Spleen (tissue), 7 donors: ENCODE data around the gene CTAGE15.
"Not testable (repeated sequence)": the region's sequence is repeated elsewhere in the genome, so short reads cannot be mapped to it uniquely, and the experiment has no call there.

Source experiments
- POLR2AphosphoS5 ChIP-seq, 3 donors: sonication (generic); formaldehyde crosslinking; IDR thresholded peaks; one replicate each; pipeline ENCODE4 v1.5.1; 2017; ENCODE audit warnings: antibody characterized with exemption in 3 of 3
- TF ChIP-seq, protein P1 (sequence below), 11 experiments: fragments of 200-600 bp in 7 of 11; fragments of 450-650 bp in 4 of 11; sonication (generic) in 4 of 11; IDR thresholded peaks in 8 of 11; conservative IDR thresholded peaks in 3 of 11; 1 replicate in 7 of 11; 2 replicates in 4 of 11; pipeline versions ENCODE4 v1.4.0 to v1.8.0; 2016 to 2021; ENCODE audit warnings: antibody characterized with exemption in 11 of 11, inconsistent platforms in 4 of 11, mild to moderate bottlenecking in 1 of 11
- donor health status: DM: no; HTN: no; CAD: no; lungs with moderate emphysema.
- donor health status: DM: no; HTN: no; CAD: no.
- donor health status: DM: no; HTN: no; CAD: no.

DNA sequence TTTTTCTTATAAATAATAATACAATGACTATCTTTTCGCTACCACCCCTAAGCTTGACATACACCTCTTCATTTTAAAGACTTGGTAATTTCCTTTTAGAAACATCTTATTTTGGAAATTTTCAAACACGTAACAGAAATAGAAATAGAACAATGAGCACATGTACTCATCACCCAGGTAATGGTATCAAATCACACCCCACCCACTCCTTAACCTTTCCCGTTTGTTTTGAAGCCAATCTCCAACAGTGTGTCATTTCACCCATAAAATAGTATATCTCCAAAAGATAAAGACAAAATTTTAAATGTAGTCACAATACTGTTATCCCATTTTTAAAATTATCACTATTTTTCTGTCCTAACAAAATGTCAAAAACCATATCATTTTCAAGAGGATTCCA, 16.6 kb downstream of the CTAGE15 start:
- TF ChIP-seq, protein P1, sequence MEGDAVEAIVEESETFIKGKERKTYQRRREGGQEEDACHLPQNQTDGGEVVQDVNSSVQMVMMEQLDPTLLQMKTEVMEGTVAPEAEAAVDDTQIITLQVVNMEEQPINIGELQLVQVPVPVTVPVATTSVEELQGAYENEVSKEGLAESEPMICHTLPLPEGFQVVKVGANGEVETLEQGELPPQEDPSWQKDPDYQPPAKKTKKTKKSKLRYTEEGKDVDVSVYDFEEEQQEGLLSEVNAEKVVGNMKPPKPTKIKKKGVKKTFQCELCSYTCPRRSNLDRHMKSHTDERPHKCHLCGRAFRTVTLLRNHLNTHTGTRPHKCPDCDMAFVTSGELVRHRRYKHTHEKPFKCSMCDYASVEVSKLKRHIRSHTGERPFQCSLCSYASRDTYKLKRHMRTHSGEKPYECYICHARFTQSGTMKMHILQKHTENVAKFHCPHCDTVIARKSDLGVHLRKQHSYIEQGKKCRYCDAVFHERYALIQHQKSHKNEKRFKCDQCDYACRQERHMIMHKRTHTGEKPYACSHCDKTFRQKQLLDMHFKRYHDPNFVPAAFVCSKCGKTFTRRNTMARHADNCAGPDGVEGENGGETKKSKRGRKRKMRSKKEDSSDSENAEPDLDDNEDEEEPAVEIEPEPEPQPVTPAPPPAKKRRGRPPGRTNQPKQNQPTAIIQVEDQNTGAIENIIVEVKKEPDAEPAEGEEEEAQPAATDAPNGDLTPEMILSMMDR (IDR thresholded peaks at IDR 0.05 in 8 of 11, conservative IDR thresholded peaks at IDR 0.05 in 3 of 11): not testable (repeated sequence)
- not testable (repeated sequence) for TF ChIP-seq POLR2AphosphoS5 (IDR thresholded peaks at IDR 0.05)
